Activated CD8-positive, alpha-beta T cell treated with anti-CD3 and anti-CD28 coated beads, Interleukin-2, amount 10 ng/mL, durations not matched to agents 7 days and 5 days (primary cell): ENCODE measurements around the gene BIRC5. TPM values are rescaled to one million over a fixed set of nuclear protein-coding genes. Genes with fewer than 3 reads are reported as not detected.
"Not testable (repeated sequence)": the region's sequence is repeated elsewhere in the genome, so short reads cannot be mapped to it uniquely, and the experiment has no call there.

Experiments
- ATAC-seq: fragments of 150-1000 bp; cut with Tn5 transposase; one replicate; pipeline ENCODE4 v1.10.0; 2021; ENCODE audit warnings: moderate library complexity
- CTCF ChIA-PET: fragments of 350-600 bp; sonication (Branson Sonifier 250); formaldehyde crosslinking; loops from one replicate; lab custom pipeline; 2021; ENCODE audit warnings: antibody characterized with exemption; lab: Charles Lee
- POLR2A ChIA-PET: fragments of 350-600 bp; sonication (Branson Sonifier 250); formaldehyde crosslinking; loops from one replicate; lab custom pipeline; 2021; ENCODE audit warnings: antibody characterized with exemption; lab: Charles Lee
- DNase-seq: peaks from one replicate; pipeline ENCODE4 v3.0.0-alpha.2; 2020
- H3K27ac Mint-ChIP-seq: one replicate; pipeline ENCODE4 v1.8.0; 2021; ENCODE audit warnings: mild to moderate bottlenecking, mixed read lengths
- H3K27me3 Mint-ChIP-seq: one replicate; pipeline ENCODE4 v1.8.0; 2021; ENCODE audit warnings: low read depth, mixed read lengths
- H3K36me3 Mint-ChIP-seq: one replicate; pipeline ENCODE4 v1.8.0; 2021; ENCODE audit warnings: low read depth, mixed read lengths
- H3K4me1 Mint-ChIP-seq: one replicate; pipeline ENCODE4 v1.8.0; 2021; ENCODE audit warnings: low read depth, mixed read lengths
- H3K4me3 Mint-ChIP-seq: one replicate; pipeline ENCODE4 v1.8.0; 2021; ENCODE audit warnings: mild to moderate bottlenecking, mixed read lengths
- H3K9me3 Mint-ChIP-seq: one replicate; pipeline ENCODE4 v1.8.0; 2022; ENCODE audit warnings: mixed read lengths; ENCODE audit not compliant: insufficient read depth
- total RNA-seq, 2 experiments: library from RNA; stranded (reverse); gene quantifications; one replicate each; pipeline ENCODE4 v1.2.3, GENCODE V29; 2021

BIRC5 gene
- total RNA-seq, 2 experiments from 2014 or later, result 108 to 114 TPM

GRCh38 chr17:78233678-78234077, 19.6 kb downstream of the BIRC5 start:
- ChIA-PET CTCF (no interaction called here), POLR2A (no interaction called here)
- H3K4me1 Mint-ChIP-seq, result peaks cover 2% of the 10 kb centered on the region
- H3K36me3 Mint-ChIP-seq, result no peaks in the 10 kb centered on the region
- H3K9me3 Mint-ChIP-seq, result no peaks in the 10 kb centered on the region
- no peak overlapping the region for H3K4me3 Mint-ChIP-seq
- H3K27ac Mint-ChIP-seq, result no peak overlapping the region
- DNase-seq (no peak), ATAC-seq (no peak)
- H3K27me3 Mint-ChIP-seq, result peaks cover 25% of the 10 kb centered on the region

- no peak for DNase-seq
- ATAC-seq, result no peak
- H3K27ac Mint-ChIP-seq, result no peak overlapping the region
- POLR2A ChIA-PET, result no interaction called here
- CTCF ChIA-PET, result interaction anchor here (1.6 kb wide), 1 partner anchor 16 kb away, joined by 6 read pairs; no protein-coding TSS in a partner anchor
- no peaks in the 10 kb centered on the region for H3K36me3 Mint-ChIP-seq
- H3K4me1 Mint-ChIP-seq, result peaks cover 2% of the 10 kb centered on the region
- peaks cover 25% of the 10 kb centered on the region for H3K27me3 Mint-ChIP-seq
- H3K4me3 Mint-ChIP-seq, result no peak overlapping the region
- H3K9me3 Mint-ChIP-seq, result no peaks in the 10 kb centered on the region
These were observed 20.3 kb downstream of the BIRC5 start for GRCh38 chr17:78234261-78234865.

- H3K4me3 Mint-ChIP-seq, H3K4me1 Mint-ChIP-seq, H3K9me3 Mint-ChIP-seq, POLR2A ChIA-PET, DNase-seq, ATAC-seq, H3K36me3 Mint-ChIP-seq, H3K27ac Mint-ChIP-seq: not testable (repeated sequence)
- H3K27me3 Mint-ChIP-seq, result peaks cover 25% of the 10 kb centered on the region
- CTCF ChIA-PET, result interaction anchor here (1.6 kb wide), 1 partner anchor 16 kb away, joined by 6 read pairs; no protein-coding TSS in a partner anchor
These were observed 21.0 kb downstream of the BIRC5 start for GRCh38 chr17:78235022-78235421.

- POLR2A ChIA-PET, result no interaction called here
- no peaks in the 10 kb centered on the region for H3K9me3 Mint-ChIP-seq
- no peak for ATAC-seq
- H3K36me3 Mint-ChIP-seq, result no peaks in the 10 kb centered on the region
- CTCF ChIA-PET, result interaction anchor here (1.6 kb wide), 1 partner anchor 15 kb away, joined by 6 read pairs; no protein-coding TSS in a partner anchor
- H3K27ac Mint-ChIP-seq, result no peak overlapping the region
- DNase-seq, result no peak
- peaks cover 2% of the 10 kb centered on the region for H3K4me1 Mint-ChIP-seq
- peaks cover 19% of the 10 kb centered on the region for H3K27me3 Mint-ChIP-seq
- no peak overlapping the region for H3K4me3 Mint-ChIP-seq
These were observed 21.8 kb downstream of the BIRC5 start for GRCh38 chr17:78235885-78236284.

GRCh38 chr17:78236362-78237127, 22.5 kb downstream of the BIRC5 start:
- Mint-ChIP-seq H3K4me1 (peaks cover 2% of the 10 kb centered on the region), H3K27ac (no peak overlapping the region), H3K27me3 (peaks cover 13% of the 10 kb centered on the region), H3K36me3 (no peaks in the 10 kb centered on the region), H3K4me3 (no peak overlapping the region), H3K9me3 (no peaks in the 10 kb centered on the region)
- CTCF ChIA-PET, result interaction anchor here (1.1 to 1.6 kb wide), 3 partner anchors 14 to 15 kb away, joined by 3 to 6 read pairs (median 4); no protein-coding TSS in a partner anchor
- POLR2A ChIA-PET, result interaction anchor here (0.5 kb wide), 1 partner anchor 923 kb away, joined by 8 read pairs; no protein-coding TSS in a partner anchor
- DNase-seq, result no peak
- ATAC-seq, result no peak

GRCh38 chr17:78237401-78238012, 23.5 kb downstream of the BIRC5 start:
- Mint-ChIP-seq H3K4me3 (no peak overlapping the region), H3K9me3 (no peaks in the 10 kb centered on the region), H3K27ac (no peak overlapping the region), H3K36me3 (no peaks in the 10 kb centered on the region), H3K4me1 (peaks cover 1% of the 10 kb centered on the region), H3K27me3 (peaks cover 7% of the 10 kb centered on the region)
- ChIA-PET CTCF (interaction anchor here (1.1 to 1.3 kb wide), 2 partner anchors 13 to 14 kb away, joined by 3 to 4 read pairs; no protein-coding TSS in a partner anchor), POLR2A (no interaction called here)
- ATAC-seq, result no peak
- DNase-seq, result no peak

- H3K36me3 Mint-ChIP-seq, result no peaks in the 10 kb centered on the region
- peaks cover 2% of the 10 kb centered on the region for H3K27me3 Mint-ChIP-seq
- H3K9me3 Mint-ChIP-seq, result no peaks in the 10 kb centered on the region
- ChIA-PET POLR2A (no interaction called here), CTCF (no interaction called here)
- H3K27ac Mint-ChIP-seq, result no peak overlapping the region
- no peak overlapping the region for H3K4me3 Mint-ChIP-seq
- DNase-seq (no peak), ATAC-seq (no peak)
- H3K4me1 Mint-ChIP-seq, result peaks cover 9% of the 10 kb centered on the region
These were observed 24.9 kb downstream of the BIRC5 start for GRCh38 chr17:78238823-78239488.

GRCh38 chr17:78239489-78239931, 25.5 kb downstream of the BIRC5 start:
- ATAC-seq (no peak), DNase-seq (no peak)
- Mint-ChIP-seq H3K27ac (no peak overlapping the region), H3K4me3 (no peak overlapping the region), H3K4me1 (peaks cover 9% of the 10 kb centered on the region), H3K36me3 (no peaks in the 10 kb centered on the region), H3K27me3 (peaks cover 2% of the 10 kb centered on the region), H3K9me3 (no peaks in the 10 kb centered on the region)
- ChIA-PET POLR2A (no interaction called here), CTCF (no interaction called here)

GRCh38 chr17:78240012-78240655, 26.1 kb downstream of the BIRC5 start:
- Mint-ChIP-seq H3K36me3 (no peaks in the 10 kb centered on the region), H3K27me3 (no peaks in the 10 kb centered on the region), H3K4me3 (no peak overlapping the region), H3K4me1 (peaks cover 9% of the 10 kb centered on the region), H3K27ac (no peak overlapping the region), H3K9me3 (no peaks in the 10 kb centered on the region)
- no peak for ATAC-seq
- DNase-seq, result no peak
- CTCF ChIA-PET, result no interaction called here
- POLR2A ChIA-PET, result no interaction called here

GRCh38 chr17:78240839-78241238, 26.8 kb downstream of the BIRC5 start:
- no peak for ATAC-seq
- ChIA-PET CTCF (no interaction called here), POLR2A (no interaction called here)
- Mint-ChIP-seq H3K4me1 (peaks cover 9% of the 10 kb centered on the region), H3K4me3 (no peak overlapping the region), H3K27me3 (peaks cover 3% of the 10 kb centered on the region), H3K27ac (no peak overlapping the region), H3K9me3 (no peaks in the 10 kb centered on the region), H3K36me3 (no peaks in the 10 kb centered on the region)
- DNase-seq, result no peak
